T-helper 9 cell (primary cell): Measurements from ENCODE around the gene ZBTB37.
"Not testable (repeated sequence)": the region's sequence is repeated elsewhere in the genome, so short reads cannot be mapped to it uniquely, and the experiment has no call there.

Experiments used
- DNase-seq: peaks from one replicate; pipeline ENCODE4 v3.0.0-alpha.2; 2020
- total RNA-seq, 2 donors: gene quantifications; one replicate each; lab custom pipeline; 2026; lab: John Stamatoyannopoulos, UW

ZBTB37 gene
- total RNA-seq = 68.5 to 74.2 reads per million in 2 donors

GRCh38 chr1:173868266-173869020 is at the start of gene ZBTB37:
Gene ZBTB37, plus strand, starts transcription at chr1:173868380. Its CDS starts 1,846 bp downstream, at chr1:173870226.
- DNase-seq = peak; percentile 89

DNA sequence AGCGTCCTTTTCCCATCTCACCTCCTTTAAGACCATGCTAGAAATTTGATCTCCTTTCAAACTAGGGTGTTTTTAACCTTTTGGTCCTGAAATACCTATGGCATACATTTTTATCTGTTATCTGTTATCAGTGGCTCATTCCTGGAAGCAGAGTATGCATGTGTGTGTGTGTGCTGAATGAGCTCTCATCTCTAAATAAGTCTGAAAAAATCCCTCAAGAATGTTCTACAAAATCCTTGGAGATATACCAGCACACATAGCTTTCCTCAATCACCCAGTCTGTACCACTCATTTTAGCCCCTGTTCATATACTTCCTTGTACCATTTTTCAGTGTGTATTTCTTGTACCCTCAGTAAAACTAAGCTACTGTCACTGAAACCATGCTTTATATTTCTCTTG is 49.7 kb upstream of the ZBTB37 start:
- DNase-seq = no peak

DNA sequence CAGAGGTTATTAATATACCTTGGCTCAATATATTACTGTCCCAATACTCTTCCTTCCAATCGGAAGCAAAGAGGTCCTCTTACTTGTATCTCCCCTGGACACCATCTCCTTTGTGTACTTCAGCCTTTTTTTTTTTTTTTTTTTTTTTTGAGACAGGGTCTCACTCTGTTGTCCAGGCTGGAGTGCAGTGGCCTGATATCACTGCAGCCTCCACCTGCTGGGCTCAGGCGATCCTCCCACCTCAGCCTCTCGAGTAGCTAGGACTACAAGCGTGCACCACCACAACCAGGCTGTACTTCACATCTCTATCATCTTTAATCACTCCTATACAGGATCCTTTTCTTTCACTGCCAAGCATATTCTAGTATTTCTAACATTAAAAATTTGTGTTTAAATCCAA is 46.5 kb upstream of the ZBTB37 start:
- DNase-seq = no peak

- no peak for DNase-seq
These were observed 44.3 kb upstream of the ZBTB37 start for GRCh38 chr1:173823781-173824314.

DNA sequence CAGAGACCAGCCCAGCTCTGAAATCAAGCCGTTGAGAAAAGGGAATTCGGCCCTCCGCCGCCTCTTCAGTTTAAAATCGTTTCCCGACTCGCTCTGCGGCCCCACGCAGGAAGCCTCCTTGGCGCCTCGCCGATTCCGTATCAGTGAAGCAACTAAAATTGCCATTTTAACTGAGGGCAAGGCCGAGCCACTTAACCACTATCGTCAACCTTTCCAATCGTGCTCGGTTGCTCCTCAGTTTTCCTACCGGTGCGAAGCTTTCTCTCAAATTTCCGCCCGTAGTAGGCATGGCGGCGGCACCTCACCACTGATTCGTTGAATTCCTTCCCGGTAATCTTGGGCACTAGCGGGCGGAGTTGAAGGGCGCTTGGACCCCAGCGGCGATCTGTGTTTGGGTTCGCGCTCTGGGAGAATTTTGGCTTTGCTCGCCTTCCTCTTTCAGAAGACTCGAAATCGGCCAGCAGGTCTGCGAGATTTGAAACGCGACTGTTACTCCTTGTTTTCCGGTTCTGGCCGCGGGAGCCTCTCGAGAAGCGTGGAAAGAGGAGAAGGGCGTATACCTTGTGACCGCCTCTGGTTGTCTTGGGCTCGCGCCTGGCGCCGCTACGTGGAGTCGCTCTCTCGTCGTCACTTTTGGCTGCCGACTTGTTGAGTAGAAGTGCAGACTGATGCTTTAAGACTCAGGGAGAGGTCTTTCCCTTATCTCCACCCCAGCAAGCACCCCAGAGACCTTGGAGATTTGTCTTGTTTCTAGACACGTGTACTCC is 43.7 kb upstream of the ZBTB37 start, which contains the start of the genes CENPL and DARS2:
Gene CENPL (minus strand): TSS at position 569 of the 767 bp plus-strand sequence. CDS start 13,584 bp downstream, outside the sequence.
Gene DARS2 (plus strand): TSS at position 359 of the 767 bp plus-strand sequence. CDS start 557 bp downstream, outside the sequence.
- peak; percentile 78 for DNase-seq

GRCh38 chr1:173827611-173828010 is 40.6 kb upstream of the ZBTB37 start:
- DNase-seq = no peak

- DNase-seq = no peak
These were observed 35.4 kb upstream of the ZBTB37 start for GRCh38 chr1:173832748-173833147.

- DNase-seq = no peak
These were observed 16.1 kb upstream of the ZBTB37 start for GRCh38 chr1:173852105-173852504.

- DNase-seq = no peak
These were observed 15.1 kb upstream of the ZBTB37 start for GRCh38 chr1:173853074-173853473.

DNA sequence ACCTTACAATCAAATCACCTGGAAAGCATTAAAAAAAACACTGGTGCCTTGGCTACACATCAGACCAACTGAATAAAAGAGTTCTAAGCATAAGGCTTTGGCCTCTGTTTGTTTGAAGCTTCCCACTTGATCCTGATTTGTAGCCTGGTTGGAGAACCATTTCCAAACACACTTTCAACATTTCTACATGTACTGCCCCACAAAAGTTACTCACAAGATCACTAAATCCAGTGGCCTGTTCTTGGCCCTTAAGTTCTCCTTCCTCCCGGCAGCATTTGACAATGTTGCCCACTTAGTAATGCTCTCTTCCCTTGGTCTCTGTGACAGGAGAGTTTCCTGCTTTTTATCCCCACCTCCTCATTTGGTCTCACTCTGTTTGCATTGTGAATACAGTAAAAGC is 12.2 kb upstream of the ZBTB37 start:
- DNase-seq = no peak

DNA sequence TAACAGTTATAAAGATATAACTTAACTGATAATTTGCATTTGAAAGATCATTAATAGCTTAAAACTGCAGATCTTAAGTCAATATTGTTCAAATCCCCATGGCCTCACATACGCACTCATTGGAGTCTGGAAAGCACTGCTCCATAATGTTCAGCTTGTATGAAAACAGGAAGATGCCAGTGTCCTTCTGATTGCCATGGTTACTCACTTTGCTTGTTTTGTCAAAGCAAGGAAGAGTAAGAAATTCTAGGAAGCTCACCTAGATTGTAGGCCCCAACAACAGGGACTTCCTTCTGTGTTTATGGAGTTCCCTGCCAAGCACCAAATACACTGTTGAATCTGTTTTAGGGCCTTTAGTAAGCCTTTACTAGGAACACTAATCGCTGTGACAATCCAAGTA is 11.3 kb upstream of the ZBTB37 start:
- DNase-seq = no peak

DNA sequence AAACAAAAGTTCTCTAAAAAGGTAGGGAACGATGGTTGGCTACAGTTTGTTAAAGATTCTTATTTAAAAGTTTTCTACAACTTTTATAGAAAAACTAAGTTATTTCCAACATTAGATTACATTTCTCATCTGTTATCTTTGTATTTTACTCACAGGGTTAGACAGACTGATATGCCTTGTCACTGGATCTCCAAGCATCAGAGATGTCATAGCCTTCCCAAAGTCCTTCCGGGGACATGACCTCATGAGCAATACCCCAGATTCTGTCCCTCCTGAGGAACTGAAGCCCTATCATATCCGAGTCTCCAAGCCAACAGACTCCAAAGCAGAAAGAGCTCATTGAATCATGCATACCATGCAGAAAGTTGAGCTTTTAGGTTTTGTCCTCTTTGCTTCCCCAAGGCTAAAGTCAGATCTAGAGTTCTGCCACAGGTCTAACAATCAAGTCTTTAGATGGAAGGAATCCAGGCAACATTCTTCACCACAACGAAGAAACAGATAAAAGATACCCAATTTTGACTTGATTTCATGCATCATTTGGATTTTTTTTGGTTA is 10.7 kb upstream of the ZBTB37 start:
- DNase-seq = no peak

- not testable (repeated sequence) for DNase-seq
These were observed 8.6 kb upstream of the ZBTB37 start for GRCh38 chr1:173859547-173859946.

- no peak for DNase-seq
These were observed 8.1 kb upstream of the ZBTB37 start for GRCh38 chr1:173860065-173860464.

- DNase-seq = no peak
These were observed 6.4 kb upstream of the ZBTB37 start for GRCh38 chr1:173861731-173862145.

DNA sequence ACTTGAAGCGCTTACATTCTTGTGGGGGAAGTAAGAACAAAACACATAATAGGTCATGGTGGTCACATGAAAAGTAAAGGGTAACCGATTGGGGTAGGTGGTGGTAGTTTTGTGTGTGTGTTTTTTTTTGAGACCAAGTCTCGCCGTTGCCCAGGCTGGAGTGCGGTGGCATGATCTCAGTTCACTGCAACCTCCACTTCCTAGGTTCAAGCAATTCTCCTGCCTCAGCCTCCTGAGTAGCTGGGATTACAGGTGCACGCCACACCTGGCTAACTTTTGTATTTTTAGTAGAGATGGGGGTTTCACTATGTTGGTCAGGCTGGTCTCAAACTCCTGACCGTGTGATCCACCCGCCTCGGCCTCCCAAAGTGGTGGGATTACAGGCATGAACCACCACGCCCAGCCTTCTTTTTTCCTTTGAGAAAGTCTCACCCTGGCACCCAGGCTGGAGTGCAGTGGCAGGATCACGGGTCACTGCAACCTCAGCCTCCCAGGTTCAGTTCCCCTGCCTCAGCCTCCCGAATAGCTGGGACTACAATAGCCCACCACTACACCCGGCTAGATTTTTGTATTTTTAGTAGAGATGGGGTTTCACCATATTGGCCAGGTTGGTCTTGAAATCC is 5.9 kb upstream of the ZBTB37 start:
- not testable (repeated sequence) for DNase-seq

DNA sequence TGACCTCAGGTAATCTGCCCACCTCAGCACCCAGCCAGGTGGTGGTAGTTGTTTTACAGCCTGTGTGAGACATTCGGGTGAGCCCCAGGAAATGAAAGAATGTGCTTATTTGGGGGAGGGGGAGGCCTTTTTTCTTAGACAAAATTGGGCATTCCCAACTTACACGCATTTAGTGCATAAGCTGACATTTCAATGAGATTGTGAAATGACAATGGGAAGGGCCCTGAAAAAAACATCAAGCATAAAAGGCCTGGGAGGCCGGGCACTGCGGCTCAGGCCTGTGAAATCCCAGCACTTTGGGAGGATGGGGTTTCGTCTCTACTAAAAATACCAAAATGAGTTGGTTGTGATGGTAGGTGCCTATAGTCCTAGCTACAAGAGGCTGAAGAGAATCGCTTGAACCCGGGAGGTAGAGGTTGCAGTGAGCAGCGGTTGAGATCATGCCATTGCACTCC is 5.4 kb upstream of the ZBTB37 start:
- no peak for DNase-seq

DNA sequence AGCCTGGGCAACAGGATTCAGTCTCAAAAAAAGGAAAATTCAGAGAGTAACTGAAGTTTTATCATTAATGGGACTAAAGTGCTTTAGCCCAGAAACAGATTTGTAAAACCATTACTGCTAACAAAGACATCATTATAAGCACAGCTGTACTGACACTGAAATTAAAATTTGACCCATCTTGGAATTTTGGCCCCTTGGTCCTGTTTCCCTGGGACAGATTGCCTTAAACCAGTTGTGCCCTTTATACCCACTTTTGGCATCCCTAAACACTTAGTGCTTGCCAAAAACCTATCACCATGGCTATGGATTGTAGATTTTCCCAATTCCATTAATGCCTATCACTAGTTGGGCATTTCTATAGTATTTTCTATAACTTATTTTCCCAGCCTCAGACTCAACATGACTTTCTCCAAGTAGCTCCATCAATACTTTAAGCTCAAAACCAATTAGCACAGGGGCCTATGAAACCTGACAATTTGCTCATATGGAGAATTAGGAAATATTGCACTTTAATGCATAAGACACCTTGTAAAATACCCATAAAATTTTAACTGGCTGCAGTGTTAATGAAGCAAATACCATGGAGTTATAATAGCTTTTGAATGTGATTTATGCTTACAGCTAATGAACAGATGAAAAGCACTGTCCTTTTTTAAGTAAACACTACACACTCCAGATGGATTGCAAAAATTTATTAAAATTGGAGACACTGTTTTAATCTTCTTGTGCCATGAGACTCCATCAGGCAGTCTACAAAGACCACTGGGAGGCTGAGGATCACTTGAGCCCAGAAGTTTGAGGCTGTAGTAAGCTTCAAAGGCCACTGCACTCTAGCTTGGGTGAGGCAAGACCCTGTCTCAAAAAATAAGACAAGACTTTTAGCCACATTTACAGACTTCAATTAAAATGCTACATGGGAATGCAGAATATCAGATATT is 4.7 kb upstream of the ZBTB37 start:
- no peak for DNase-seq

DNA sequence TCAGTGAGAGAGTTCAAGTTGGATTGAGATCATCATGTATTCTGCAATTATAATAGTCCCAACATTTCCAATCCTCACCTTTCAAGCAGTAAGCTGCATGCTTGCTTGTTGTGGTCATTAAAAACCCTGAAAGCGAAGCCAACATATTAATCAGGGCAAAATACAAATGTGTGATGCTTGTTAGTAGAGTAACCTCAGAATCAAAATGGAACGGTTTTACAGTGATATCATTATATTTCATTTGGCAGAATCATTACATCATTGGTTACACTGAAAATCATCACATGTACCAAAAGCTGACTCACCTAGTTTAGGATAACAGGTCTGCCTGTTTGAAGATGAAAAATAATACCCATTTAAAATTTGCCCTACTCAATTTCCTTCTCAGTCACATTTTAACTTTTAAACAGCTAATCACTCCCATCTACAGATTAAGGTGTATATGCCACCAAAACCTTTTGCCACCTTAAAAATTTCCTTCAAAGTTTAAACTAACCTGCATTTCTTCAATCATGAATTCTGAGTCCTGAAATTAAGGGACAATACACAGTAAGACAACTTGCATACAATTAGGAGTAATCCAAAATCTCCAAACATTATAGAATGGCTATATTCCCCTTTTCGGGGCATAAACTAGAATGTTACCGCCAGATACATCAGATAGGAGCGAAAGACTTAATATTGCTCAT is 3.9 kb upstream of the ZBTB37 start:
- DNase-seq = no peak

GRCh38 chr1:173865468-173866164 is 2.6 kb upstream of the ZBTB37 start:
- no peak for DNase-seq
